H1 (cell line): ENCODE measurements around the gene UBQLN4. TPM values are rescaled to one million over a fixed set of nuclear protein-coding genes. Genes with fewer than 3 reads are reported as not detected.

Source experiments
- CTCF ChIA-PET: fragments of 300-600 bp; sonication (Branson Sonifier 250); formaldehyde crosslinking; loops from one replicate; lab custom pipeline; 2021; ENCODE audit not compliant: partially characterized antibody; lab: Charles Lee
- POLR2A ChIA-PET: fragments of 300-600 bp; sonication (Branson Sonifier 250); formaldehyde crosslinking; loops from one replicate; lab custom pipeline; 2021; ENCODE audit warnings: inconsistent platforms; ENCODE audit not compliant: partially characterized antibody; lab: Charles Lee
- DNase-seq, 2 experiments: peaks; one replicate each; pipeline versions ENCODE4 v3.0.0 to v3.0.0-alpha.2; 2010 to 2022; ENCODE audit warnings: low spot score in 2 of 2, low read depth in 1 of 2, mixed read lengths in 1 of 2
- FAIRE-seq: peaks from 2 replicates; lab custom pipeline; 2011; peaks lifted over from hg19 to GRCh38; lab: Jason Lieb, UNC
- H2AFZ ChIP-seq: 2 replicates; pipeline ENCODE4 v1.8.1; 2012; ENCODE audit warnings: low read length, inconsistent platforms
- H2AK5ac ChIP-seq: 2 replicates; pipeline ENCODE4 v1.6.1; 2013; ENCODE audit warnings: low read depth, low read length
- H2BK120ac ChIP-seq: replicated peaks from 2 replicates; pipeline ENCODE3; 2013; ENCODE audit warnings: low read depth, low read length, inconsistent platforms
- H2BK12ac ChIP-seq: 2 replicates; pipeline ENCODE4 v1.6.1; 2013; ENCODE audit warnings: low read depth, low read length
- H2BK15ac ChIP-seq: 2 replicates; pipeline ENCODE4 v1.6.1; 2013; ENCODE audit warnings: low read length
- H2BK20ac ChIP-seq: 2 replicates; pipeline ENCODE4 v1.6.1; 2013; ENCODE audit warnings: low read length
- H2BK5ac ChIP-seq: 2 replicates; pipeline ENCODE4 v1.6.1; 2013; ENCODE audit warnings: low read depth, low read length
- H3K14ac ChIP-seq: 2 replicates; pipeline ENCODE4 v1.6.1; 2013; ENCODE audit warnings: inconsistent platforms; ENCODE audit not compliant: insufficient read length
- H3K18ac ChIP-seq: 2 replicates; pipeline ENCODE4 v1.6.1; 2013; ENCODE audit warnings: low read length; ENCODE audit errors: extremely low read depth
- H3K23ac ChIP-seq: 2 replicates; pipeline ENCODE4 v1.6.1; 2013; ENCODE audit warnings: inconsistent platforms; ENCODE audit not compliant: insufficient read length
- H3K23me2 ChIP-seq: 2 replicates; pipeline ENCODE4 v1.6.1; 2013; ENCODE audit warnings: low read depth, low read length
- H3K27ac ChIP-seq: 2 replicates; pipeline ENCODE4 v1.6.1; 2011; ENCODE audit warnings: low read depth, low read length, inconsistent platforms
- H3K27me3 ChIP-seq, 4 experiments: replicated peaks in 1 of 4; 1 replicate in 1 of 4; 2 replicates in 3 of 4; pipeline versions ENCODE4 v1.6.1 to v1.8.1; 2011 to 2013; ENCODE audit warnings: low read length in 3 of 4, mild to moderate bottlenecking in 3 of 4, inconsistent platforms in 2 of 4, mixed read lengths in 2 of 4, moderate library complexity in 1 of 4; ENCODE audit not compliant: control insufficient read depth in 3 of 4, insufficient read depth in 3 of 4; ENCODE audit errors: extremely low read depth in 1 of 4
- H3K36me3 ChIP-seq, 4 experiments: 2 replicates each; pipeline versions ENCODE4 v1.6.1 to v1.8.1; 2011 to 2013; ENCODE audit warnings: mild to moderate bottlenecking in 4 of 4, low read length in 3 of 4, moderate library complexity in 2 of 4, control low read depth in 1 of 4, inconsistent platforms in 1 of 4; ENCODE audit not compliant: insufficient read depth in 4 of 4, control insufficient read depth in 2 of 4
- H3K4ac ChIP-seq: replicated peaks from 2 replicates; pipeline ENCODE3; 2013; ENCODE audit warnings: low read length, low read depth, mixed read lengths, inconsistent platforms; ENCODE audit not compliant: insufficient read length
- H3K4me1 ChIP-seq, 4 experiments: replicated peaks in 1 of 4; 1 replicate in 1 of 4; 2 replicates in 3 of 4; pipeline versions ENCODE4 v1.6.1 to v1.8.1; 2011 to 2013; ENCODE audit warnings: low read length in 3 of 4, inconsistent platforms in 2 of 4, mixed read lengths in 1 of 4; ENCODE audit not compliant: insufficient read depth in 4 of 4, control insufficient read depth in 3 of 4
- H3K4me2 ChIP-seq, 2 experiments: 2 replicates each; pipeline versions ENCODE4 v1.6.1 to v1.8.1; 2011 to 2013; ENCODE audit warnings: low read depth in 2 of 2, low read length in 2 of 2, control low read depth in 1 of 2, inconsistent platforms in 1 of 2, mild to moderate bottlenecking in 1 of 2; ENCODE audit not compliant: insufficient read depth in 1 of 2
- H3K4me3 ChIP-seq, 4 experiments: fragments of 200-600, 300-600 bp in 1 of 4; sonication (generic), shearing (Covaris generic), sonication (Bioruptor Twin) in 1 of 4; 2 replicates each; pipeline versions ENCODE4 v1.5.1 to v1.8.1; 2011 to 2016; ENCODE audit warnings: low read length in 4 of 4, low read depth in 3 of 4, control low read depth in 2 of 4, inconsistent platforms in 2 of 4, mild to moderate bottlenecking in 2 of 4, mixed read lengths in 1 of 4, moderate library complexity in 1 of 4; ENCODE audit not compliant: insufficient read depth in 2 of 4; ENCODE audit errors: extremely low read depth in 1 of 4
- H3K56ac ChIP-seq: replicated peaks from 2 replicates; pipeline ENCODE3; 2013; ENCODE audit warnings: low read depth, mild to moderate bottlenecking, mixed read lengths, low read length, inconsistent platforms; ENCODE audit not compliant: insufficient read length
- H3K79me1 ChIP-seq: 2 replicates; pipeline ENCODE4 v1.6.1; 2013; ENCODE audit warnings: low read depth, low read length, control low read depth
- H3K79me2 ChIP-seq, 2 experiments: 2 replicates each; pipeline versions ENCODE4 v1.6.1 to v1.8.1; 2012 to 2013; ENCODE audit warnings: low read length in 2 of 2, mild to moderate bottlenecking in 2 of 2, inconsistent platforms in 1 of 2; ENCODE audit not compliant: insufficient read depth in 2 of 2, control insufficient read depth in 1 of 2
- H3K9ac ChIP-seq, 4 experiments: replicated peaks in 1 of 4; 1 replicate in 1 of 4; 2 replicates in 3 of 4; pipeline versions ENCODE4 v1.6.1 to v1.8.1; 2011 to 2013; ENCODE audit warnings: low read depth in 3 of 4, low read length in 3 of 4, control low read depth in 2 of 4, mild to moderate bottlenecking in 2 of 4, moderate library complexity in 2 of 4, inconsistent platforms in 1 of 4; ENCODE audit errors: extremely low read depth in 1 of 4
- H3K9me3 ChIP-seq, 2 experiments: 2 replicates each; pipeline versions ENCODE4 v1.6.1 to v1.8.1; 2012 to 2013; ENCODE audit warnings: mild to moderate bottlenecking in 2 of 2, moderate library complexity in 2 of 2, control low read depth in 1 of 2, inconsistent platforms in 1 of 2, low read depth in 1 of 2, low read length in 1 of 2, mixed read lengths in 1 of 2; ENCODE audit not compliant: insufficient read depth in 2 of 2
- H4K20me1 ChIP-seq, 2 experiments: replicated peaks in 1 of 2; 2 replicates each; pipeline versions ENCODE3 to v1.8.1; 2011 to 2013; ENCODE audit warnings: inconsistent platforms in 2 of 2, low read length in 2 of 2, mild to moderate bottlenecking in 1 of 2; ENCODE audit not compliant: insufficient read depth in 2 of 2, control insufficient read depth in 1 of 2
- H4K5ac ChIP-seq: 2 replicates; pipeline ENCODE4 v1.6.1; 2013; ENCODE audit warnings: low read length, low read depth, mixed read lengths, inconsistent platforms; ENCODE audit not compliant: insufficient read length
- H4K8ac ChIP-seq: 2 replicates; pipeline ENCODE4 v1.8.0; 2013; ENCODE audit warnings: mild to moderate bottlenecking, moderate library complexity, low read length, inconsistent platforms; ENCODE audit not compliant: insufficient read depth; ENCODE audit errors: extremely low read depth
- H4K91ac ChIP-seq: replicated peaks from 2 replicates; pipeline ENCODE3; 2013; ENCODE audit warnings: low read length, mixed read lengths, inconsistent platforms; ENCODE audit not compliant: insufficient read length
- ASH2L ChIP-seq: fragments of 200-600, 300-600 bp; sonication (generic); IDR thresholded peaks from one replicate; pipeline ENCODE4 v1.7.1; 2017; ENCODE audit warnings: low read length
- CBX8 ChIP-seq: fragments of 300-800, 300-1000 bp; sonication (generic); IDR thresholded peaks from 2 replicates; pipeline ENCODE4 v1.7.1; 2016; ENCODE audit warnings: low read depth, low read length, borderline replicate concordance
- JUND ChIP-seq: IDR thresholded peaks from 2 replicates; pipeline ENCODE4 v1.6.1; 2011; ENCODE audit warnings: mild to moderate bottlenecking, improper control_type of control experiment, low read length
- RFX5 ChIP-seq: IDR thresholded peaks from 2 replicates; pipeline ENCODE4 v1.6.1; 2011; ENCODE audit warnings: low read depth, low read length, improper control_type of control experiment, borderline replicate concordance
- SAP30 ChIP-seq: fragments of 300-600 bp; sonication (generic); IDR thresholded peaks from 2 replicates; pipeline ENCODE4 v1.7.1; 2012; ENCODE audit warnings: low read length, moderate library complexity, mild to moderate bottlenecking, inconsistent platforms; ENCODE audit not compliant: insufficient read depth, insufficient replicate concordance
- SIN3A ChIP-seq, 2 experiments: IDR thresholded peaks in 1 of 2; conservative IDR thresholded peaks in 1 of 2; 2 replicates each; pipeline ENCODE4 v1.6.1; 2011 to 2012; ENCODE audit warnings: low read length in 2 of 2, improper control_type of control experiment in 1 of 2, low read depth in 1 of 2, mild to moderate bottlenecking in 1 of 2
- SP1 ChIP-seq: IDR thresholded peaks from 2 replicates; pipeline ENCODE4 v1.6.1; 2011; ENCODE audit warnings: low read depth, low read length
- SP4 ChIP-seq: IDR thresholded peaks from 2 replicates; pipeline ENCODE4 v1.6.1; 2012; ENCODE audit warnings: low read length, inconsistent platforms
- SUZ12 ChIP-seq: fragments of 200-600 bp; sonication (generic); IDR thresholded peaks from 2 replicates; pipeline ENCODE4 v1.6.1; 2012; ENCODE audit warnings: mild to moderate bottlenecking, inconsistent platforms, low read length, moderate library complexity, mixed read lengths
- WGBS, 2 experiments: shearing (Covaris generic) in 1 of 2; methylation state at CpG; one replicate each; pipeline versions ENCODE4 v1.1.6 to v1.1.7; 2013 to 2015; ENCODE audit warnings: low lambda C conversion rate in 2 of 2, mixed read lengths in 2 of 2, inconsistent platforms in 1 of 2, low coverage in 1 of 2, missing lambda C conversion rate in 1 of 2; ENCODE audit not compliant: insufficient replicate concordance in 2 of 2, insufficient coverage in 1 of 2, insufficient read length in 1 of 2; ENCODE audit errors: extremely low coverage in 1 of 2, missing lambda C conversion rate in 1 of 2; 5-methylcytosine and 5-hydroxymethylcytosine counted together
- polyA plus RNA-seq, 7 experiments: library from polyadenylated mRNA; depleted of rRNA in 3 of 7; stranded (reverse) in 5 of 7; unstranded in 2 of 7; fragments of >200 nt in 5 of 7; fragments of 200-250 nt in 2 of 7; gene quantifications; 1 replicate in 5 of 7; 2 replicates in 1 of 7; 4 replicates in 1 of 7; pipeline versions ENCODE4 v1.2.1 to v1.2.3, GENCODE V29; 2011 to 2013; ENCODE audit warnings: missing spikeins in 2 of 7, mixed read lengths in 2 of 7
- total RNA-seq: library from RNA; stranded (reverse); fragmentation: NEBNext Ultra II Directional; extraction: Animal tissue kit (Norgen Biotek cat#: 25700); gene quantifications from 2 replicates; pipeline ENCODE4 v1.2.1, GENCODE V29; 2021
- TF ChIP-seq, protein P1 (sequence below): IDR thresholded peaks from 2 replicates; pipeline ENCODE4 v1.6.1; 2012; ENCODE audit warnings: low read length, inconsistent platforms

Gene UBQLN4
- total and polyA plus RNA-seq, 2 of the 8 experiments (the other 6 are each of a cell fraction or from before 2014, with no cell fraction given), result 37.7 to 52.0 TPM

DNA sequence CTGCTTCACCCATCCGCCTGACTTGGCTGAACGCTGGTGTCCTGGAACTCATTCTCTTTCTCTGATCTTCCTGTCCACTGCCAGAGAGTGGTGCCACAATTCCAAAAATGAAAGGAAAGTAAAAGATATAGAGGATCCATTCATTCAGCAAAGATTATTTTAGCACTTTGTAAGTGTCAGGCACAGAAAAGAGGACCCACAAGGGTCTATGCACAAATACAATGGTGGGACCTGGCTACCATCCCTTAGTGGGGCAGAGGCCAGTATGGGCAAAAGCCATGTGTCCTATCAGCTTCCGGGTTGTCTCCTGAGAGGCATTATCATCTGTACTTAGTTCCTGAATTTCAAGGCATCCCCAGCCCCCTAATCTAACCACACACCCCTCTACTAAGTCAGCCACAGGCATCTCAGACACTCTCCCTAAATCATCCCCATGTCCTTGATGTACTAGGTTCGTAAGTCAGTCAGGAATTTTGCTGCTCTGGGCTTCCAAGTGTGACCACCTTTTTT lies 51.9 kb downstream of the UBQLN4 start:
- H3K4me2 ChIP-seq, result no peak overlapping the region
- H3K4me3 ChIP-seq, result no peak overlapping the region
- H4K5ac ChIP-seq, result no peak overlapping the region
- DNase-seq (no peak), FAIRE-seq (no peak)
- ChIA-PET POLR2A (interaction anchor here (1.4 kb wide), 1 partner anchor 61 kb away, joined by 6 read pairs; the partner anchor contains the start of gene RXFP4), CTCF (interaction anchor here (0.6 to 9.3 kb wide), 12 partner anchors 12 to 140 kb away, joined by 3 to 77 read pairs (median 4); partner anchors contain the start of gene SSR2)
- no peak overlapping the region for H3K14ac ChIP-seq
- no peaks in the 10 kb centered on the region for H3K27me3 ChIP-seq
- TF ChIP-seq, protein P1, sequence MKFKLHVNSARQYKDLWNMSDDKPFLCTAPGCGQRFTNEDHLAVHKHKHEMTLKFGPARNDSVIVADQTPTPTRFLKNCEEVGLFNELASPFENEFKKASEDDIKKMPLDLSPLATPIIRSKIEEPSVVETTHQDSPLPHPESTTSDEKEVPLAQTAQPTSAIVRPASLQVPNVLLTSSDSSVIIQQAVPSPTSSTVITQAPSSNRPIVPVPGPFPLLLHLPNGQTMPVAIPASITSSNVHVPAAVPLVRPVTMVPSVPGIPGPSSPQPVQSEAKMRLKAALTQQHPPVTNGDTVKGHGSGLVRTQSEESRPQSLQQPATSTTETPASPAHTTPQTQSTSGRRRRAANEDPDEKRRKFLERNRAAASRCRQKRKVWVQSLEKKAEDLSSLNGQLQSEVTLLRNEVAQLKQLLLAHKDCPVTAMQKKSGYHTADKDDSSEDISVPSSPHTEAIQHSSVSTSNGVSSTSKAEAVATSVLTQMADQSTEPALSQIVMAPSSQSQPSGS, result no peak
- TF ChIP-seq SAP30 (no peak), RFX5 (no peak), JUND (no peak), CBX8 (no peak), SUZ12 (no peak), SIN3A (conservative IDR thresholded peaks at IDR 0.05 in 1 of 2, IDR thresholded peaks at IDR 0.05 in 1 of 2; ENCODE audit: low read depth in 1 of 2, low read length in 2 of 2) (no peak), ASH2L (no peak), SP1 (no peak), SP4 (no peak)
- no peak overlapping the region for H3K23ac ChIP-seq
- no peak overlapping the region for H4K91ac ChIP-seq
- no peak overlapping the region for H2BK120ac ChIP-seq
- H3K27ac ChIP-seq, result no peak overlapping the region
- no peaks in the 10 kb centered on the region for H3K23me2 ChIP-seq
- H4K20me1 ChIP-seq, result no peaks in the 10 kb centered on the region
- 85% methylated on average over 4 of the region's 4 CpGs; no CpG with 5 or more reads in 1 of the 2 experiments for WGBS, 2 experiments
- no peak overlapping the region for H2BK5ac ChIP-seq
- no peaks in the 10 kb centered on the region for H3K9me3 ChIP-seq
- H2BK20ac ChIP-seq, result no peak overlapping the region
- no peak overlapping the region for H2AFZ ChIP-seq
- no peaks in the 10 kb centered on the region; the same call in 1 of the 2 replicates for H3K79me1 ChIP-seq
- peaks cover 0 to 4% (median under 1%) of the 10 kb centered on the region in 4 experiments; a peak in 3 of 7 replicates for H3K4me1 ChIP-seq
- no peak overlapping the region for H2BK15ac ChIP-seq
- H3K18ac ChIP-seq, result no peak overlapping the region
- no peak overlapping the region for H4K8ac ChIP-seq
- no peak overlapping the region for H2BK12ac ChIP-seq
- no peak overlapping the region for H3K56ac ChIP-seq
- H3K4ac ChIP-seq, result no peak overlapping the region
- H2AK5ac ChIP-seq, result no peak overlapping the region
- no peaks in the 10 kb centered on the region for H3K36me3 ChIP-seq
- H3K79me2 ChIP-seq, result no peaks in the 10 kb centered on the region
- no peak overlapping the region for H3K9ac ChIP-seq
